ENCODE data around the gene REEP1. TPM values are rescaled to one million over a fixed set of nuclear protein-coding genes. Genes with fewer than 3 reads are reported as not detected.

REEP1 gene
- total RNA-seq, 1 experiment from 2014 or later = 5.3 TPM

DNA sequence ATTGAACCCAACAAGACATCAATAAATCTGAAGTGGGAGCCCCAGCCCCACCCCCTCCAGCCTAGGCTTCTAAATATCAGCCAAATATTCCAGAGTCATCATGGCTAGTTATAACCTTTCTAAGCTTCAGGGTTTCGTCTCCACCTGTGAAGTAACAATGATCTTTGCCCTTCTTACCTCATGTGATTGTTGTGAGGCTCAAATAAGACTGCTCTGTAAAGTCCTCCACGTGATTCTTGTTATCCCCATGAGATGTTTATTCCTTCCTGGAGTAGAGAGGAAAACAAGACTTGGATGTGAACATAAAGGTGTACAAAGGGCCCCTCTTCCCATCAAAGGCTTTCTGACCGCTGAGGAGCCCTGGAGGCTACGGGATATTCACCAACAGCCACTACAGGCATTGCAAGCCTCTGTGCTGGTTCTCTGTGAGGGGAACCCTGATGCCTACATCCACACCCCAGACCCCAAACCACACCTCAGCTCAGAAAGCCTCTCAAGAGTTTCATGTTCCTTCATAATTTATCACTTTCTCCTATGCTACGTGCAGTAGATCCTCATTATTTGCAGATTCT is 20.1 kb upstream of the REEP1 start:
- no peaks in the 10 kb centered on the region for H3K36me3 Mint-ChIP-seq (ENCODE audit: insufficient read depth, unreplicated experiment)
- intact Hi-C loops (cut with micrococcal nuclease; ENCODE audit: unreplicated experiment) = no loop called here
- no TSS peak for BruUV-seq (replicated peaks)
- TF ChIP-seq, protein P1, sequence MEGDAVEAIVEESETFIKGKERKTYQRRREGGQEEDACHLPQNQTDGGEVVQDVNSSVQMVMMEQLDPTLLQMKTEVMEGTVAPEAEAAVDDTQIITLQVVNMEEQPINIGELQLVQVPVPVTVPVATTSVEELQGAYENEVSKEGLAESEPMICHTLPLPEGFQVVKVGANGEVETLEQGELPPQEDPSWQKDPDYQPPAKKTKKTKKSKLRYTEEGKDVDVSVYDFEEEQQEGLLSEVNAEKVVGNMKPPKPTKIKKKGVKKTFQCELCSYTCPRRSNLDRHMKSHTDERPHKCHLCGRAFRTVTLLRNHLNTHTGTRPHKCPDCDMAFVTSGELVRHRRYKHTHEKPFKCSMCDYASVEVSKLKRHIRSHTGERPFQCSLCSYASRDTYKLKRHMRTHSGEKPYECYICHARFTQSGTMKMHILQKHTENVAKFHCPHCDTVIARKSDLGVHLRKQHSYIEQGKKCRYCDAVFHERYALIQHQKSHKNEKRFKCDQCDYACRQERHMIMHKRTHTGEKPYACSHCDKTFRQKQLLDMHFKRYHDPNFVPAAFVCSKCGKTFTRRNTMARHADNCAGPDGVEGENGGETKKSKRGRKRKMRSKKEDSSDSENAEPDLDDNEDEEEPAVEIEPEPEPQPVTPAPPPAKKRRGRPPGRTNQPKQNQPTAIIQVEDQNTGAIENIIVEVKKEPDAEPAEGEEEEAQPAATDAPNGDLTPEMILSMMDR (IDR thresholded peaks at IDR 0.05; ENCODE audit: unreplicated experiment) = no peak
- CTCF ChIA-PET = interaction anchor here (0.5 to 0.6 kb wide), 3 partner anchors 100 to 372 kb away, joined by 3 to 5 read pairs (median 4); no protein-coding TSS in a partner anchor
- no peak for DNase-seq
- H3K4me1 Mint-ChIP-seq (ENCODE audit: low read depth, unreplicated experiment) = no peaks in the 10 kb centered on the region
- H3K27me3 Mint-ChIP-seq (ENCODE audit: unreplicated experiment) = peaks cover 61% of the 10 kb centered on the region
- H3K4me3 Mint-ChIP-seq (ENCODE audit: low read depth, unreplicated experiment) = no peak overlapping the region
- no peaks in the 10 kb centered on the region for H3K9me3 Mint-ChIP-seq (ENCODE audit: low read depth, unreplicated experiment)
- no peak overlapping the region for H3K27ac Mint-ChIP-seq (ENCODE audit: unreplicated experiment)

DNA sequence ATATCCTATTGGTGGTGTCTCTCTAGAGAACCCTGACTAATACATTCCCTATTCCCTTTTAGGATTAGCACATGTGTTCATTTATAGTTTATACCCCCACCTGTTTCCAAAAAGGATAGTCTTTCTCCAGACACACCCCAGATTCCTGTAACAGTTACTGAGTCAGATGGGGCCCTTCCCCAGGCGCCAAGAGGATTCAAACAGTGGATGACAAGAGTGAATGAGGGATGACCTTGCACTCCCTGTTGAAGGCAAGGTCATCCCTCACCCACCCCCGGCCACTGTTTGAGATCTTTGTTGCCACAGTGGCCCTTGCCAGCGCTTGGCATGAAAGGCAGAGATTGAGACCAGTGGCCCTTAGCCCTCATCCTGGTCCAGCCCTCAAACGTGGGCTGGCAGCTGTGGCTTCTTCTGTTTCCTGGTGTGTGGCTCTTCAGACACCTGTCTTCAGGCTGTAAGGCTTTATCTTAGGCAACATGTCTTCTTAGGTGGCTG is 15.3 kb upstream of the REEP1 start:
- no peak for DNase-seq
- Mint-ChIP-seq H3K4me1 (ENCODE audit: low read depth, unreplicated experiment) (no peaks in the 10 kb centered on the region), H3K27me3 (ENCODE audit: unreplicated experiment) (peaks cover 59% of the 10 kb centered on the region), H3K4me3 (ENCODE audit: low read depth, unreplicated experiment) (no peak overlapping the region), H3K9me3 (ENCODE audit: low read depth, unreplicated experiment) (no peaks in the 10 kb centered on the region), H3K27ac (ENCODE audit: unreplicated experiment) (no peak overlapping the region), H3K36me3 (ENCODE audit: insufficient read depth, unreplicated experiment) (no peaks in the 10 kb centered on the region)
- BruUV-seq (replicated peaks) = no TSS peak
- intact Hi-C loops (cut with micrococcal nuclease; ENCODE audit: unreplicated experiment) = no loop called here
- CTCF ChIA-PET = interaction anchor here (0.7 kb wide), 1 partner anchor 32 kb away, joined by 3 read pairs; no protein-coding TSS in a partner anchor
- TF ChIP-seq, protein P1 (IDR thresholded peaks at IDR 0.05; ENCODE audit: unreplicated experiment) = no peak

DNA sequence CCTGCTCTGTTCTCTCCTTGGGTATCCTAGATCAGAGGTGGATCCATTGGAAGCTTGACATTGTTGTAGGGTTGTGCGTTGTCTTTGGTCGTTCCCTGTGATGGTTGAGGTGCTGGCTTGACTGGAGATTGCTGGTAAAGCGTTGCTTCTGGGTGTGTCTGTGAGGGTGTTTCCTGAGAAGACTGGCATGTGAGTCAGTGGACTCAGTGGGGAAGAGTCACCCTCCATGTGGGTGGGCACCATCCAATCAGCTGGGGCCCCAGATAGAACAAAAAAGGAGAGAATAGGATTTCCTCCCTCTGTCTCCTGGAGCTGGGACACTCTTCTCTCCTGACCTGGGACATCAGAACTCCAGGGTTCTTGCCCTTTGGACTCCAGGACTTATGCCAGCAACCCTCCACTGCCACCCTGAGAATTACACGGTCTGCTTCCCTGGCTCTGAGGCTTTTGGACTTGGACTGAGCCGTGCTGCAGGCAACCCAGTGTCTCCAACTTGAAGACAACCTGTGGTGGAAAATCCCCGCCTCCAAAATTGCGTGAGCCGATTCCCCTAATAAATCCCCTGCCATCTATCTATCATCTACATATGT is 14.8 kb upstream of the REEP1 start:
- no peak for DNase-seq
- Mint-ChIP-seq H3K4me1 (ENCODE audit: low read depth, unreplicated experiment) (no peaks in the 10 kb centered on the region), H3K36me3 (ENCODE audit: insufficient read depth, unreplicated experiment) (no peaks in the 10 kb centered on the region), H3K4me3 (ENCODE audit: low read depth, unreplicated experiment) (no peak overlapping the region), H3K27me3 (ENCODE audit: unreplicated experiment) (peaks cover 59% of the 10 kb centered on the region), H3K9me3 (ENCODE audit: low read depth, unreplicated experiment) (no peaks in the 10 kb centered on the region), H3K27ac (ENCODE audit: unreplicated experiment) (no peak overlapping the region)
- TF ChIP-seq, protein P1 (IDR thresholded peaks at IDR 0.05; ENCODE audit: unreplicated experiment) = no peak
- CTCF ChIA-PET = no interaction called here
- no TSS peak for BruUV-seq (replicated peaks)
- intact Hi-C loops (cut with micrococcal nuclease; ENCODE audit: unreplicated experiment) = no loop called here

DNA sequence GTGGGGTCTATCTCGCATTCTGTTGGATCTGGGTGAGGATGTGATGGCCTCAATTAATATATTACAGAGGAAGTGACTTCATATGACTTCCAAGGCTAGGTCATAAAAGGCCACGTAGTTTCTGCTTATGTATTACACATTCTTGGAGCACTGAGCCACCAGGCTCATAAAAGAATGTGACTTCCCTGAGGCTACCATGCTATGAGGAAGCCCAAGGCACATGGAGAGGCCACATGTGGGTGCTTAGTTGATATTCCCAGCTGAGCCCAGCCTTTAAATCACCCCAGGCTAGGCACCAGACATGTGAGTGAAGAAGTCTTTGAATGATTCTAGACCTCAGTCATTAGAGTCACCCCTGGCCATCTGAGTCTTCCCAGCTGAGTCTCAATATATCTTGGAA is 13.3 kb upstream of the REEP1 start:
- Mint-ChIP-seq H3K27me3 (ENCODE audit: unreplicated experiment) (peaks cover 58% of the 10 kb centered on the region), H3K4me3 (ENCODE audit: low read depth, unreplicated experiment) (no peak overlapping the region), H3K27ac (ENCODE audit: unreplicated experiment) (no peak overlapping the region), H3K4me1 (ENCODE audit: low read depth, unreplicated experiment) (no peaks in the 10 kb centered on the region), H3K9me3 (ENCODE audit: low read depth, unreplicated experiment) (no peaks in the 10 kb centered on the region), H3K36me3 (ENCODE audit: insufficient read depth, unreplicated experiment) (no peaks in the 10 kb centered on the region)
- TF ChIP-seq, protein P1 (IDR thresholded peaks at IDR 0.05; ENCODE audit: unreplicated experiment) = no peak
- intact Hi-C loops (cut with micrococcal nuclease; ENCODE audit: unreplicated experiment) = no loop called here
- BruUV-seq (replicated peaks) = no TSS peak
- no peak for DNase-seq
- CTCF ChIA-PET = no interaction called here
